ENCODE measurements around the gene XPR1. TPM values are rescaled to one million over a fixed set of nuclear protein-coding genes. Genes with fewer than 3 reads are reported as not detected.

The XPR1 gene
- total RNA-seq, 6 experiments from 2014 or later = 25.0 to 44.7 (median 34.0) TPM

- no peak for DNase-seq
- TF ChIP-seq CTCF (IDR thresholded peaks at IDR 0.05) = no peak
- no peaks in the 10 kb centered on the region for H3K36me3 Mint-ChIP-seq (ENCODE audit: low read depth)
- H3K27me3 Mint-ChIP-seq (ENCODE audit: insufficient read depth) = no peaks in the 10 kb centered on the region; the same call in none of the 2 replicates
- H3K9me3 Mint-ChIP-seq = peaks cover 10% of the 10 kb centered on the region
- H3K27ac Mint-ChIP-seq = no peak overlapping the region
- no peak overlapping the region for H3K4me3 Mint-ChIP-seq
- peaks cover 27% of the 10 kb centered on the region for H3K4me1 Mint-ChIP-seq (ENCODE audit: low read depth)
Measured at GRCh38 chr1:180590889-180591288, 40.9 kb upstream of the XPR1 start.

GRCh38 chr1:180593382-180593781 lies 38.4 kb upstream of the XPR1 start:
- TF ChIP-seq CTCF (IDR thresholded peaks at IDR 0.05) = no peak

GRCh38 chr1:180594723-180595122 lies 37.1 kb upstream of the XPR1 start:
- Mint-ChIP-seq H3K9me3 (no peaks in the 10 kb centered on the region), H3K4me1 (ENCODE audit: low read depth) (peaks cover 18% of the 10 kb centered on the region; the same call in 1 of the 2 replicates), H3K4me3 (no peak overlapping the region), H3K27me3 (ENCODE audit: insufficient read depth) (no peaks in the 10 kb centered on the region; the same call in none of the 2 replicates), H3K36me3 (ENCODE audit: low read depth) (no peaks in the 10 kb centered on the region), H3K27ac (no peak overlapping the region)
- no peak for DNase-seq
- no peak for TF ChIP-seq CTCF (IDR thresholded peaks at IDR 0.05)

More at GRCh38 chr1:180593382-180593781, 38.4 kb upstream of the XPR1 start:
- peaks cover 10% of the 10 kb centered on the region; the same call in 1 of the 2 replicates for H3K4me1 Mint-ChIP-seq (ENCODE audit: low read depth)
- no peaks in the 10 kb centered on the region for H3K36me3 Mint-ChIP-seq (ENCODE audit: low read depth)
- H3K27me3 Mint-ChIP-seq (ENCODE audit: insufficient read depth) = no peaks in the 10 kb centered on the region; the same call in none of the 2 replicates
- no peak for DNase-seq
- no peak overlapping the region for H3K27ac Mint-ChIP-seq
- H3K4me3 Mint-ChIP-seq = no peak overlapping the region
- peaks cover under 1% of the 10 kb centered on the region; the same call in 1 of the 2 replicates for H3K9me3 Mint-ChIP-seq

DNA sequence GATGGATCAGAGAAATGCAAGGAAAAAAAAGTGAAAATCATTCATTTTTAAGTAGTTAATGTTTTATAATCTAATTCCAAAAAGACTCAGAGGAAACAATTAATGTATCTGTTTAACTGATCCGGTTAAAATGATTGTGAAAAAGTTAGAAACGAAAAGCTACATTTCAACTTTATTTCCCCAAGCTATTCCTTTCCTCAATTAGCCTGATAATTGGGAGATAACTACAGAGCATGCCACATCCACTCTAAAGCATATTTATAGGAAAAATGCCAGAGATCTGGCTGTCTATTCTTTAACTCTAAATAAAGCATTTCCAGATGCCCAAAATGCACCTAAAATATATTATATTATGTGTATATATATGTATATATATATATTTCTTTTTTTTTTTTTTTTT lies 35.9 kb upstream of the XPR1 start:
- no peak overlapping the region for H3K4me3 Mint-ChIP-seq
- H3K36me3 Mint-ChIP-seq (ENCODE audit: low read depth) = no peaks in the 10 kb centered on the region
- H3K9me3 Mint-ChIP-seq = no peaks in the 10 kb centered on the region
- H3K27ac Mint-ChIP-seq = no peak overlapping the region
- H3K4me1 Mint-ChIP-seq (ENCODE audit: low read depth) = peaks cover 18% of the 10 kb centered on the region; the same call in 1 of the 2 replicates
- H3K27me3 Mint-ChIP-seq (ENCODE audit: insufficient read depth) = no peaks in the 10 kb centered on the region; the same call in none of the 2 replicates
- TF ChIP-seq CTCF (IDR thresholded peaks at IDR 0.05) = no peak
- DNase-seq = no peak

GRCh38 chr1:180597520-180597919 lies 34.3 kb upstream of the XPR1 start:
- DNase-seq = no peak
- Mint-ChIP-seq H3K36me3 (ENCODE audit: low read depth) (no peaks in the 10 kb centered on the region), H3K27me3 (ENCODE audit: insufficient read depth) (peaks cover 3% of the 10 kb centered on the region; the same call in 1 of the 2 replicates), H3K4me3 (no peak overlapping the region), H3K27ac (no peak overlapping the region), H3K4me1 (ENCODE audit: low read depth) (peaks cover 18% of the 10 kb centered on the region; the same call in 1 of the 2 replicates), H3K9me3 (no peaks in the 10 kb centered on the region)
- no peak for TF ChIP-seq CTCF (IDR thresholded peaks at IDR 0.05)

All from HFFc6 (cell line).